ENCODE data around the gene S100PBP.

- TF ChIP-seq, protein P1, sequence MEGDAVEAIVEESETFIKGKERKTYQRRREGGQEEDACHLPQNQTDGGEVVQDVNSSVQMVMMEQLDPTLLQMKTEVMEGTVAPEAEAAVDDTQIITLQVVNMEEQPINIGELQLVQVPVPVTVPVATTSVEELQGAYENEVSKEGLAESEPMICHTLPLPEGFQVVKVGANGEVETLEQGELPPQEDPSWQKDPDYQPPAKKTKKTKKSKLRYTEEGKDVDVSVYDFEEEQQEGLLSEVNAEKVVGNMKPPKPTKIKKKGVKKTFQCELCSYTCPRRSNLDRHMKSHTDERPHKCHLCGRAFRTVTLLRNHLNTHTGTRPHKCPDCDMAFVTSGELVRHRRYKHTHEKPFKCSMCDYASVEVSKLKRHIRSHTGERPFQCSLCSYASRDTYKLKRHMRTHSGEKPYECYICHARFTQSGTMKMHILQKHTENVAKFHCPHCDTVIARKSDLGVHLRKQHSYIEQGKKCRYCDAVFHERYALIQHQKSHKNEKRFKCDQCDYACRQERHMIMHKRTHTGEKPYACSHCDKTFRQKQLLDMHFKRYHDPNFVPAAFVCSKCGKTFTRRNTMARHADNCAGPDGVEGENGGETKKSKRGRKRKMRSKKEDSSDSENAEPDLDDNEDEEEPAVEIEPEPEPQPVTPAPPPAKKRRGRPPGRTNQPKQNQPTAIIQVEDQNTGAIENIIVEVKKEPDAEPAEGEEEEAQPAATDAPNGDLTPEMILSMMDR (conservative IDR thresholded peaks at IDR 0.05): no peak
- no peak for TF ChIP-seq ZFX (IDR thresholded peaks at IDR 0.05)
Measured at GRCh38 chr1:32881871-32882850, 64.7 kb downstream of the S100PBP start.
